Fibroblast of skin of left quadriceps (primary cell): ENCODE results near the gene CACNA1C.

Experiments
- DNase-seq, 2 experiments: peaks; one replicate each; pipeline ENCODE4 v3.0.0-alpha.2; 2013; ENCODE audit warnings: low read depth in 2 of 2

The CACNA1C gene

GRCh38 chr12:2297658-2298057 lies 244.9 kb downstream of the CACNA1C start:
- no peak for DNase-seq

GRCh38 chr12:2298556-2299200 lies 245.9 kb downstream of the CACNA1C start:
- no peak for DNase-seq

- DNase-seq = no peak
Measured at GRCh38 chr12:2299206-2299605, 246.4 kb downstream of the CACNA1C start.

- no peak for DNase-seq
Measured at GRCh38 chr12:2300168-2300567, 247.4 kb downstream of the CACNA1C start.

- DNase-seq = no peak
Measured at GRCh38 chr12:2300886-2301285, 248.1 kb downstream of the CACNA1C start.

- no peak for DNase-seq
Measured at GRCh38 chr12:2301531-2302461, 249.0 kb downstream of the CACNA1C start.

GRCh38 chr12:2302711-2303580 lies 250.2 kb downstream of the CACNA1C start:
- no peak for DNase-seq

GRCh38 chr12:2304223-2304622 lies 251.4 kb downstream of the CACNA1C start:
- DNase-seq = no peak

- DNase-seq = no peak
Measured at GRCh38 chr12:2306012-2306411, 253.2 kb downstream of the CACNA1C start.

GRCh38 chr12:2306735-2307134 lies 253.9 kb downstream of the CACNA1C start:
- no peak for DNase-seq

- no peak for DNase-seq
Measured at GRCh38 chr12:2307550-2307949, 254.8 kb downstream of the CACNA1C start.

GRCh38 chr12:2309647-2310046 lies 256.9 kb downstream of the CACNA1C start:
- no peak for DNase-seq

- peak; percentile 98 for DNase-seq
Measured at GRCh38 chr12:2311020-2311778, 258.4 kb downstream of the CACNA1C start.

GRCh38 chr12:2312175-2312574 lies 259.4 kb downstream of the CACNA1C start:
- no peak for DNase-seq

GRCh38 chr12:2312770-2313169 lies 260.0 kb downstream of the CACNA1C start:
- no peak for DNase-seq

GRCh38 chr12:2314492-2314891 lies 261.7 kb downstream of the CACNA1C start:
- DNase-seq = no peak

- DNase-seq = no peak
Measured at GRCh38 chr12:2317772-2318171, 265.0 kb downstream of the CACNA1C start.

GRCh38 chr12:2318286-2318685 lies 265.5 kb downstream of the CACNA1C start:
- DNase-seq = no peak

- no peak for DNase-seq
Measured at GRCh38 chr12:2319136-2319535, 266.3 kb downstream of the CACNA1C start.

GRCh38 chr12:2319737-2320506 lies 267.1 kb downstream of the CACNA1C start:
- peak; percentile 68 to 71 for DNase-seq

- no peak for DNase-seq
Measured at GRCh38 chr12:2320841-2321240, 268.1 kb downstream of the CACNA1C start.
